SK-N-SH (cell line): ENCODE measurements around the gene PPM1L.

Experiments used
- CTCF ChIP-seq: fragments of 200-600 bp; sonication (generic); IDR thresholded peaks from 2 replicates; pipeline ENCODE4 v1.6.1; 2017; ENCODE audit warnings: antibody characterized with exemption, mild to moderate bottlenecking, moderate library complexity
- TEAD4 ChIP-seq: IDR thresholded peaks from 2 replicates; pipeline ENCODE4 v1.4.0; 2012; ENCODE audit warnings: mild to moderate bottlenecking, borderline replicate concordance; ENCODE audit not compliant: insufficient read depth

GRCh38 chr3:160924776-160925175, 168.7 kb downstream of the PPM1L start:
- no peak for TF ChIP-seq TEAD4
- no peak for TF ChIP-seq CTCF
